ENCODE measurements around the gene CPT1A. TPM values are rescaled to one million over a fixed set of nuclear protein-coding genes. Genes with fewer than 3 reads are reported as not detected.

The CPT1A gene
- total RNA-seq, 1 donor from 2014 or later, result 11.5 TPM

DNA sequence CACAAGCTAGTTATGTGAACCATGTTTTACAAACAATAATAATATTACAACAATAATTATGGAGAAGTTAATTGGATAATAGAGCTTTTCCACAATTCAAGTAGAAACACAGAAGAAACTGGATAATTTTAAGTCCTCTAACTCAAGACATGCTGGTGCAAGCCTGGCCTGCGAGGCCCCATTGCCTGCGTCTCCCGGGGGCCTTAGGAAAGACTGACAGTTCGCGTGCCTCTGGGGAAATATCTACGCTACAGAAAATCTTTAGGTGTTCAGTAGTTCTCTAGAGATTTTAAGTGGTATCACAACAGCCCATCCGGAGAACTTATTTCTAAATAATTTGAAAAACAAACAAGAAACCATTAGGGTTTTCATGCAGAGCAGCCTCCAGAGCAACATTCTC, 134.2 kb downstream of the CPT1A start:
- no peaks in the 10 kb centered on the region for H3K36me3 ChIP-seq (ENCODE audit: control insufficient read depth in 3 of 3, insufficient read depth in 3 of 3, low read length in 3 of 3)
- H3K9ac ChIP-seq (ENCODE audit: low read depth in 1 of 3, low read length in 3 of 3), result no peak overlapping the region
- no peaks in the 10 kb centered on the region for H3K9me3 ChIP-seq (ENCODE audit: control insufficient read depth in 3 of 3, low read length in 3 of 3)
- no peak overlapping the region for H3K27ac ChIP-seq (ENCODE audit: low read depth, low read length)
- no peak overlapping the region for H3K4me3 ChIP-seq (ENCODE audit: low read length in 3 of 3)
- peaks cover 13 to 22% (median 21%) of the 10 kb centered on the region in 3 donors for H3K27me3 ChIP-seq (ENCODE audit: control insufficient read depth in 3 of 3, insufficient read depth in 3 of 3, low read length in 3 of 3)
- H3K4me1 ChIP-seq (ENCODE audit: control insufficient read depth in 3 of 3, insufficient read depth in 3 of 3, low read length in 3 of 3), result no peaks in the 10 kb centered on the region

DNA sequence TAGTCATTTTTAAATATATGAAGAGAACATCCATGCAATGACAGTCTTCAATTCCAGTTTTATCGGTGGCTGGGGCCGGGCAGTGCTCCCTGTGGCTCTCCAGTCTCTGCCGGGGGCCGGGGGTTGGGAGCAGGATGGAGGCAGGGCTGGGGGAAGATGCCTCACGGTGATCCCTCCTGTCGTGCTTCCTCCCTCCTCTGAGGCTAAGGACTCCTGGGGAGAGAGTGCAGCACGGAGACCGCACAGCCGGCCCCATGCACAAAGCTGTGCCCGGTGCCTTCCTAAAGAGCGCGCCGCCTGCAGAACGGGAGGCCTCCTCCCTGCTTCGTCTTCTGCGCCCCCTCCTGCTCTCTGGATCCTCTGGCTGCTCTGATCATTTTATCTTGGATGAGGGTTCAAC, 136.8 kb downstream of the CPT1A start:
- H3K27ac ChIP-seq (ENCODE audit: low read depth, low read length), result no peak overlapping the region
- no peaks in the 10 kb centered on the region for H3K9me3 ChIP-seq (ENCODE audit: control insufficient read depth in 3 of 3, low read length in 3 of 3)
- H3K4me3 ChIP-seq (ENCODE audit: low read length in 3 of 3), result no peak overlapping the region
- H3K9ac ChIP-seq (ENCODE audit: low read depth in 1 of 3, low read length in 3 of 3), result no peak overlapping the region
- H3K27me3 ChIP-seq (ENCODE audit: control insufficient read depth in 3 of 3, insufficient read depth in 3 of 3, low read length in 3 of 3), result peaks cover 14 to 17% (median 16%) of the 10 kb centered on the region in 3 donors
- no peaks in the 10 kb centered on the region for H3K36me3 ChIP-seq (ENCODE audit: control insufficient read depth in 3 of 3, insufficient read depth in 3 of 3, low read length in 3 of 3)
- H3K4me1 ChIP-seq (ENCODE audit: control insufficient read depth in 3 of 3, insufficient read depth in 3 of 3, low read length in 3 of 3), result no peaks in the 10 kb centered on the region

Other genes starting within 250 kb of the CPT1A start
- gene GAL, start 157.4 kb downstream of the CPT1A start, total RNA-seq, result 1.0 TPM
- not detected for gene TESMIN, start 90.4 kb downstream of the CPT1A start, total RNA-seq
- gene MRPL21, start 61.9 kb upstream of the CPT1A start, total RNA-seq, result 53.2 TPM
- gene IGHMBP2, start 62.0 kb upstream of the CPT1A start, total RNA-seq, result 11.0 TPM
- gene MRGPRD, start 139.1 kb upstream of the CPT1A start, total RNA-seq, result not detected
- gene MRGPRF, start 171.3 kb upstream of the CPT1A start, total RNA-seq, result 16.7 TPM
- 6.8 TPM for gene TPCN2, start 207.0 kb upstream of the CPT1A start, total RNA-seq

All from skeletal muscle tissue (tissue), 4 donors.